ENCODE measurements around the gene MROH2B.

MROH2B gene

GRCh38 chr5:41071242-41071641 is at the start of gene MROH2B:
TSS of gene MROH2B (minus strand) at chr5:41071342. CDS start at chr5:41070852, 490 bp downstream.
- Mint-ChIP-seq H3K4me1 (no peaks in the 10 kb centered on the region), H3K9me3 (peaks cover 3% of the 10 kb centered on the region), H3K27me3 (no peaks in the 10 kb centered on the region), H3K36me3 (no peaks in the 10 kb centered on the region), H3K4me3 (no peak within 1 kb of the TSS), H3K27ac (no peak within 1 kb of the TSS)
- ATAC-seq: no peak

GRCh38 chr5:41120600-41120999 is 49.5 kb upstream of the MROH2B start:
- Mint-ChIP-seq H3K27ac (no peak overlapping the region), H3K9me3 (no peaks in the 10 kb centered on the region), H3K4me1 (no peaks in the 10 kb centered on the region), H3K4me3 (no peak overlapping the region), H3K36me3 (no peaks in the 10 kb centered on the region), H3K27me3 (no peaks in the 10 kb centered on the region)
- no peak for ATAC-seq

GRCh38 chr5:41118177-41118576 is 47.0 kb upstream of the MROH2B start:
- no peak overlapping the region for H3K4me3 Mint-ChIP-seq
- H3K36me3 Mint-ChIP-seq: no peaks in the 10 kb centered on the region
- no peak overlapping the region for H3K27ac Mint-ChIP-seq
- H3K4me1 Mint-ChIP-seq: no peaks in the 10 kb centered on the region
- no peak for ATAC-seq
- no peaks in the 10 kb centered on the region for H3K27me3 Mint-ChIP-seq
- H3K9me3 Mint-ChIP-seq: no peaks in the 10 kb centered on the region

GRCh38 chr5:41115281-41115680 is 44.1 kb upstream of the MROH2B start:
- Mint-ChIP-seq H3K27me3 (no peaks in the 10 kb centered on the region), H3K27ac (no peak overlapping the region), H3K36me3 (no peaks in the 10 kb centered on the region), H3K9me3 (no peaks in the 10 kb centered on the region), H3K4me1 (no peaks in the 10 kb centered on the region), H3K4me3 (no peak overlapping the region)
- ATAC-seq: no peak

GRCh38 chr5:41112486-41113455 is 41.6 kb upstream of the MROH2B start:
- no peak overlapping the region for H3K4me3 Mint-ChIP-seq

GRCh38 chr5:41109186-41109585 is 38.0 kb upstream of the MROH2B start:
- Mint-ChIP-seq H3K27ac (no peak overlapping the region), H3K27me3 (no peaks in the 10 kb centered on the region), H3K4me1 (no peaks in the 10 kb centered on the region), H3K9me3 (no peaks in the 10 kb centered on the region), H3K36me3 (no peaks in the 10 kb centered on the region), H3K4me3 (no peak overlapping the region)
- no peak for ATAC-seq

More at GRCh38 chr5:41112486-41113455, 41.6 kb upstream of the MROH2B start:
- Mint-ChIP-seq H3K27me3 (no peaks in the 10 kb centered on the region), H3K4me1 (no peaks in the 10 kb centered on the region), H3K27ac (no peak overlapping the region), H3K9me3 (no peaks in the 10 kb centered on the region), H3K36me3 (no peaks in the 10 kb centered on the region)
- no peak for ATAC-seq

- no peak overlapping the region for H3K27ac Mint-ChIP-seq
- no peaks in the 10 kb centered on the region for H3K4me1 Mint-ChIP-seq
- H3K9me3 Mint-ChIP-seq: no peaks in the 10 kb centered on the region
- H3K4me3 Mint-ChIP-seq: no peak overlapping the region
- H3K36me3 Mint-ChIP-seq: no peaks in the 10 kb centered on the region
- no peak for ATAC-seq
- H3K27me3 Mint-ChIP-seq: no peaks in the 10 kb centered on the region
These were observed 31.2 kb upstream of the MROH2B start for GRCh38 chr5:41102341-41102740.

GRCh38 chr5:41097642-41098041 is 26.5 kb upstream of the MROH2B start:
- Mint-ChIP-seq H3K36me3 (no peaks in the 10 kb centered on the region), H3K4me1 (no peaks in the 10 kb centered on the region), H3K4me3 (no peak overlapping the region), H3K27ac (no peak overlapping the region), H3K27me3 (no peaks in the 10 kb centered on the region), H3K9me3 (peaks cover under 1% of the 10 kb centered on the region)
- no peak for ATAC-seq

- H3K27me3 Mint-ChIP-seq: no peaks in the 10 kb centered on the region
- H3K9me3 Mint-ChIP-seq: peaks cover 6% of the 10 kb centered on the region
- no peak for ATAC-seq
- H3K36me3 Mint-ChIP-seq: no peaks in the 10 kb centered on the region
- no peak overlapping the region for H3K27ac Mint-ChIP-seq
- H3K4me1 Mint-ChIP-seq: no peaks in the 10 kb centered on the region
- no peak overlapping the region for H3K4me3 Mint-ChIP-seq
These were observed 24.4 kb upstream of the MROH2B start for GRCh38 chr5:41095324-41096101.

- no peaks in the 10 kb centered on the region for H3K27me3 Mint-ChIP-seq
- no peaks in the 10 kb centered on the region for H3K4me1 Mint-ChIP-seq
- H3K4me3 Mint-ChIP-seq: no peak overlapping the region
- no peaks in the 10 kb centered on the region for H3K36me3 Mint-ChIP-seq
- peaks cover 6% of the 10 kb centered on the region for H3K9me3 Mint-ChIP-seq
- no peak for ATAC-seq
- no peak overlapping the region for H3K27ac Mint-ChIP-seq
These were observed 23.7 kb upstream of the MROH2B start for GRCh38 chr5:41094871-41095270.

GRCh38 chr5:41093803-41094202 is 22.7 kb upstream of the MROH2B start:
- Mint-ChIP-seq H3K4me3 (no peak overlapping the region), H3K4me1 (no peaks in the 10 kb centered on the region), H3K27me3 (no peaks in the 10 kb centered on the region), H3K27ac (no peak overlapping the region), H3K9me3 (peaks cover 6% of the 10 kb centered on the region), H3K36me3 (no peaks in the 10 kb centered on the region)
- no peak for ATAC-seq

GRCh38 chr5:41087461-41087860 is 16.3 kb upstream of the MROH2B start:
- Mint-ChIP-seq H3K27me3 (no peaks in the 10 kb centered on the region), H3K27ac (no peak overlapping the region), H3K9me3 (peaks cover 4% of the 10 kb centered on the region), H3K4me3 (no peak overlapping the region), H3K36me3 (no peaks in the 10 kb centered on the region), H3K4me1 (no peaks in the 10 kb centered on the region)
- ATAC-seq: no peak

- no peaks in the 10 kb centered on the region for H3K36me3 Mint-ChIP-seq
- ATAC-seq: no peak
- no peak overlapping the region for H3K4me3 Mint-ChIP-seq
- H3K4me1 Mint-ChIP-seq: no peaks in the 10 kb centered on the region
- H3K27ac Mint-ChIP-seq: no peak overlapping the region
- peaks cover 10% of the 10 kb centered on the region for H3K9me3 Mint-ChIP-seq
- no peaks in the 10 kb centered on the region for H3K27me3 Mint-ChIP-seq
These were observed 12.2 kb upstream of the MROH2B start for GRCh38 chr5:41083306-41083705.

GRCh38 chr5:41071975-41072374 is 833 bp upstream of the MROH2B start:
- Mint-ChIP-seq H3K36me3 (no peaks in the 10 kb centered on the region), H3K4me3 (no peak overlapping the region), H3K27me3 (no peaks in the 10 kb centered on the region), H3K4me1 (no peaks in the 10 kb centered on the region), H3K27ac (no peak overlapping the region), H3K9me3 (peaks cover 3% of the 10 kb centered on the region)
- ATAC-seq: no peak

- Mint-ChIP-seq H3K36me3 (no peaks in the 10 kb centered on the region), H3K27me3 (no peaks in the 10 kb centered on the region), H3K27ac (no peak overlapping the region), H3K4me3 (no peak overlapping the region), H3K4me1 (no peaks in the 10 kb centered on the region), H3K9me3 (no peaks in the 10 kb centered on the region)
- no peak for ATAC-seq
These were observed 3.2 kb downstream of the MROH2B start for GRCh38 chr5:41067714-41068568.
